ENCODE results near the gene TSKU.
"Not testable (repeated sequence)": the region's sequence is repeated elsewhere in the genome, so short reads cannot be mapped to it uniquely, and the experiment has no call there.

Gene TSKU

DNA sequence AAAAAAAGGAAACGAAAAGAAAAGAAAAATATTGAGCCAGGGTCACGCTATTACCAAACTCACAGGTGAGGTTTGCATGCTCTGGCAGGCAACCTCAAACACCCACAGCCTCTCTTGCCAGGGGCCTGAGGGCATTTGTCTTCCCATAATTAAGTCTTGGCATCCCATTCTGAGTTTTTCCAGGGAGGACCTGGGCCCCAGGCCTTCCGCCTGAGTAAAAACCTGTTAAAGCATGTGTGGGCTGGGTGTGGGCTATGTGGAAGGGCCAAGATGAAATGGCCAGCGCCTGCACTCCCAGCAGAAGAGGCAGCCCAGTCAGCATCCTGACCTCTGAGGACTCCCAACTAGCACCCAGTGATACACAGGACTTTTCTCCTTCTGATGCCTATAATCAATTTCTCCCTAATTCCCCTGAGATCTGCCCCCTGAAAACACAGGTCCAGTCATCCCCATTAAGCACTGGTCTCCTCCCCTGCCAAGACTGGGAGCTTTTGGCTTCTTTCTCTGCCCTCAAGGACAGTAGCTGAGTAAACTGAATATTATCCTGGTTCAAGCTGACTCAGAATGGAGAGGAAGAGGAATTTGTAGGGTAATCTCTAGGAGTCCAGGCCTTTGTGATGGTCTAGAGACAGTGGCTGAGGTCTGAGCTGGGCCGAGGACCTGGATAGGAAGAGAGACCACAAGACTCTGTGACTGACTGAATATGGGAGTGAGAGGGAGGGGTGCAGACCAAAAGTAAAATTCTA, 42.0 kb downstream of the TSKU start:
- no peak for DNase-seq (ENCODE audit: low spot score)

DNA sequence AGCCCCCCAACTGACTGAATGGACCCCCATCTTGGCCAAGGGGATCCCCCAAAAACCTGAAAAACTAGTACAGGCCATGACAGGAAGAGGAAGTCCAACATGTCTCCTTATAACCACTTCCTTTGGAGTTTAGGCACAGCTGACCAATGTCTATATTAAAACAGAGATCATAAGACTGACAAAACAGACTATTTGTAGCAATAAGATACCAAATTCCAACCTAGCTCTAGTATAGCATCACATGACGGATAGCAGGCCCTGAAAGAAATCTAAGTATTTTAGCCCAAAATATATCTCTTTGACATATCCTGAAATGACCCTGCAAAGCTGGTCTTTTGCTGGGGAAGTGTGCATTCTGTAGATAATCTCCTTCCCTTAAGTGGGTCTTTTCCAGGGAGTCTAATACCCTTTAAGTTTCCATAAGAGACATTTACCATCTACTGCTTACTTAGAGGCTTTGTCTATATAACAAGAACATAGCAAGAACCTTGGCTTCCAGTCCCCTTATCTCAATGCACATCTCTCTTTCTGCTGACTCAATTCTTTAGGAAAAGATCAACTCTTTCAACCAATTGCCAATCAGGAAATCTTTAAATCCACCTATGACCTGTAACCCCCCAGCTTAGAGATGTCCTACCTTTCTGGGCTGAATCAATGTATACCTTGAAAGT, 42.7 kb downstream of the TSKU start:
- DNase-seq (ENCODE audit: low spot score) = no peak

GRCh38 chr11:76826508-76826907, 43.4 kb downstream of the TSKU start:
- DNase-seq (ENCODE audit: low spot score) = not testable (repeated sequence)

GRCh38 chr11:76827005-76827404, 43.8 kb downstream of the TSKU start:
- DNase-seq (ENCODE audit: low spot score) = not testable (repeated sequence)

DNA sequence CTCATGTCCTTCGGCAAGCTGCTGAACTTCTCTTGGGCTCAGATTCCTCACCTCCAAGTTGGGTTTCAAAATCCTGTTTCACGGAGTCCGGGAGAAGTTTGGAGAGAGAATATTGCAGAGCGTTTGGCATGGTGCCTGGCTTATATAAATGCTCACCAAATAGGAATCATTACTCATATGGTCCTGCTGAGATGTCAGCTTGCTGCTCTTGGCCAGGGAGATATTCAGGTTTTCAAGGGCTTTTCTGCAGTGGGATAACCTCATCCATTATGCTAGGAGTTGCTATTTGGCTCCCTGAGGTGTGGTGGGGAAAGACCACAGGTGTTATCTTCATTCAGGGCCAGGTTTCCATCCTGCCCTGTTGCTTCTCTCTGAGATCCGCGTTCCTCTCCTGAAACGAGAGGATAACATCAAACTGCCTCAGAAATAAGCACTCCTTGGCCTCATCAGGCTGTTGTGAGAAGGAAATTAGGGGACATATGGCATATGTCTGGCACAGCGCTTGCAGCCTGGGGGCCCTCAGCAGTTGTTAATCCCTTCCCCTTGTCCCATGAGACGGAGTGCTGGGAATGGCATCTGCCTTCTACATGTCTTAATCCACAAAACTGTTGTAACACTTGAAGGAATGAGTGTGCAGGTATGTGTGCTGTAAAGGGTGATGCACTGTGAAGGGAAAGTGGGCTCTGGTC, 47.6 kb downstream of the TSKU start:
- DNase-seq (ENCODE audit: low spot score) = no peak

DNA sequence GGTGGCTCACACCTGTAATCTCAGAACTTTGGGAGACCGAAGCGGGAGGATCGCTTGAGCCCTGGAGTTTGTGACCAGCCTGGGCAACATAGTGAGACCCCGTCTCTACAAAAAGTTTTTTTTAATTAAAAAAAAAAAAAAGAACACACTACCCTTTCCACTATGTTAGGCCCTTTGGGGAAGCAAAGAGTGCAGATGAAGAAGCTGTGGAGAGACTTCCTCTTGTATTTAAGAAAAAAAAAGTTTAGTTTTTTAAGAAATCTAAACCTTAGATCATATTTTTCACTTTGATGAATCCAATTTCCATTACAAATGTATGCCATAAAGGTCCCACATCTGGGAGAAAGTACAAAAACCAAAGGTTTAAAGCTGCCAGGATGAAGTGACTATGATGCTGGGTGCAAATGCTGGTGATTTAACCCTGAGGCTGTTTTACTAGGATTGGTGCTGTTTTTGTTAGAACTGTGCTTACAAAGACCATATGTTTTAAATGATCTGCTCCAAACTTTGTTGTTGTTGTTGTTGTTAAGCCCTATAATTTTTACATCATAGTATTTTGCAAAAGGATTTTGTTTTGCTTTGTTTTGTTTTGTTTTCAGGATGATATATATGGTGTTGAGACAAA, 48.6 kb downstream of the TSKU start:
- no peak for DNase-seq (ENCODE audit: low spot score)

- DNase-seq (ENCODE audit: low spot score) = no peak
These were observed 49.2 kb downstream of the TSKU start for GRCh38 chr11:76832361-76832760.

DNA sequence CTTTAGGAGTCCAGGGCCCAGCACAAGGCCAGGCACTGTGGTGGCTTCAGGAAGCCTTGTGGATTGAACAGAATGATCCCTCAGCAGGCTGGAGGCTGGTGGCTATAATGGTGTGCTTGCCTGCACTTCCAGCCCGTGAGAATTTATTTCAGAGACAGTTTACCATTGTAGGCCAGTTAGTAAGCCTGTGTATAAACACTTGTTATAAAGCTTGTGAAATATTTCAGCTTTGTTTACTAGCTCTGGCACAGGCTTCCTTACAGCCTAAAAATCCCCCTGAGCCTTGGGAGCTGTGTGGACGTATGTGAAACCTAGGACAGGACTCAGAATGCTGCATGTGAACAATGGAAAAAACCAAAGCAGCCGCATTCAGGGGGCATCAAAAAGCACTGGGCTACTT, 51.0 kb downstream of the TSKU start:
- DNase-seq (ENCODE audit: low spot score) = no peak

DNA sequence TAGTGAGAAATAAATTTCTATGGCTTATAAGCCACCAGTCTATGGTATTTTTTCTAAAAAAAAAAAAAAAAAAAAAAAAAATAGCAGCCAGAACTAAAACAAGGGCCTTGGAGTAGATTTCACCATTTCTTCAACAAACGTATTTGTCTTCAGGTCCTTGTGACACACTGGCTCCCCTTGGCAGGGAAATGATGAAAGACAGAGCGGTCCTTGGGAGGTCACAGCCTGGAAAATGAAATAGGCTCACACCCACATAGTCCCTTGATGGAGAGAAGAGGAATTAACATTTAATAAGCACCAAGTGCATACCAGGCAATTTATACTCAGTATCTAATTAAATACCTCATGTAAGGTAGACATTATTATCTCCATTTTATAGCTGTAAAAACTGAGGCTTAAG, 51.9 kb downstream of the TSKU start:
- no peak for DNase-seq (ENCODE audit: low spot score)

- no peak for DNase-seq (ENCODE audit: low spot score)
These were observed 52.9 kb downstream of the TSKU start for GRCh38 chr11:76835928-76836612.

- DNase-seq (ENCODE audit: low spot score) = no peak
These were observed 53.6 kb downstream of the TSKU start for GRCh38 chr11:76836613-76837291.

DNA sequence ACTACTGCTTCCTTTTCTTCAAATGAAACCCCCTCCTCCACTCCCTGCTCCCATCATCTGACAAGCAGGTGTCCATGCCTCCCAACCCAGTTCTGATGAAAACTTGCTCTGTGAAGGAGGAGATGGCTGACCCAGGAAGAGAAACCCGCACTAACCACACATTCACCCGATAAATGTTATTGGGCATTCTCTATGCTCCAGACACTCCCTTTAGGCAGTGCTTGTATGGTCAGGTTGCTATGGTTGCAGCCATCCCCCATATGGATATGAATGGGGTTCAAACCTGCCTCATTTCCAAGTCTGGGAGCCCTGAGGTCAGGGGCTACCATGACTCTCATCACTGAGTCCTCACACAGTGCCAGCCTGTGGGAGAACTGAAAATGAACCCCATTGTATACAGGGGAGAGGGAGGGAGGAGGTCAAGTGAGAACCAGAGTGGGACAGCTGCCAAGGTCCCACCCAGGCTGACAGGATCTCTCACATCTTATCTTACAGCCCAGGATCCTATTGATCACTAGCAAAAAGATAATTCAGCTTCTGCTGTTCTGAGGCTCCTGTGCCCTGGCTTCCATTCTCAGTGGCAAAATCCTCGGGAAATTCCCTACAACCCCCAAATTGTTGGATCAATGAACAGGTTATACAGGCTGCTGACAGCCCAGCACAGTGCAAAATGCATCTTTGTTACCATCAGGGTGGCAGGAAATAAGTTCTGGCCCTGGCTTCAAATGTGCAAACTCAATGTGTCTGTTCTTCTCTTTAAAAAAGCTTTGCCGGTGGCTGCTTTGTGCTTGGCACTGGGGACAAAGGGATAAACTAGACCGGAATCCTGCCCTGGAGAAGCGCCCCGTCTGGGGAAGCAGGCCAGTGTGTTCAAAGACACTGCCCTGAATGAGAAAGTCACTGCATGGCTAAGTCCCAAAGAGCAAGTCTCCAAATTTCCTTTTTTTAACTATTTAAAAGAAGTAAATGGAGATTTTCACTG, 54.8 kb downstream of the TSKU start:
- DNase-seq (ENCODE audit: low spot score) = no peak

- no peak for DNase-seq (ENCODE audit: low spot score)
These were observed 55.5 kb downstream of the TSKU start for GRCh38 chr11:76838678-76839068.

GRCh38 chr11:76839311-76839710, 56.2 kb downstream of the TSKU start:
- DNase-seq (ENCODE audit: low spot score) = no peak

DNA sequence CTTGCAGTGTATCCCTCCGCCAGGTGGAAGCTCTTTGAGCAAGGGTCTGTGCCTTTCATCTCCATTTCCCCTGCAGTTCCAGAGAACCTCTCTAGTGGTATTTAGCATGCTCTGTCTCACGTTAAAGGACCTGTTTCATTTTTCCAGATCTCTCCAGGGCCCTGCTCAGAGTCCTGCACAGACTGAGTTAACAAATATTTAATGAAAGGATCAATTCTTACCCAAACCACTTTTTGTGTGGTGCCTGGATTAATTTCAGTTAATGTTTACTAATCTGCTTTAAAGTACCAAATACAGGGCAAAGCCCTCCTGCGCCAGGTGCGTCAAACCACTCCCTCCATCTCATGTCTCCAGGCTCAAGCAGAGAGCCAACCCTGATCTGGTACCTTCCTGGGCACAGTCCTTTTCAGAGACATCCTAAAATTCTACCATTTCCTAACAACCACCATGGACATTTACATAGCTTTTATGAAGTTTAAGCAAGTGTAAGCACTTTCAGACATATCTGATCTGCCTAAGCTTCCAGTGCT, 58.8 kb downstream of the TSKU start:
- no peak for DNase-seq (ENCODE audit: low spot score)

DNA sequence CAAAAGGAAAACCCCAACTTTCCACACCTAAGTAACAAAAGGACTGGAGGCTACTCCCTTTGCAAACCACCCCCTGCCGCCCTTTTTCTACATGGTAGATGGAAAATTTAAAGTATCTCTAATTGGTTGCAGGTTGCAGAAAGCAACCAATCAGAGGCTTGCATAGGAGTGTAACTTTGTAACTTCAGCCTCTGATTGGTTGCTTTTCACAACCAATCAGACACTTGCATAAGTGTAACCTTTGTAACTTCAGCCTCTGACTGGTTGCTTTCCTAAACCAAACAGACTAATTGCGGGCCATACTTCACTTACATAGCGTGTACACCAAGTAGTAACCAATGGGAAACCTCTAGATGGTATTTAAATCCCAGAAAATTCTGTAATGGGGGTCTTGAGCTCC, 60.8 kb downstream of the TSKU start:
- no peak for DNase-seq (ENCODE audit: low spot score)

- no peak for DNase-seq (ENCODE audit: low spot score)
These were observed 61.4 kb downstream of the TSKU start for GRCh38 chr11:76844511-76844910.

GRCh38 chr11:76845069-76845468, 61.9 kb downstream of the TSKU start:
- no peak for DNase-seq (ENCODE audit: low spot score)

DNA sequence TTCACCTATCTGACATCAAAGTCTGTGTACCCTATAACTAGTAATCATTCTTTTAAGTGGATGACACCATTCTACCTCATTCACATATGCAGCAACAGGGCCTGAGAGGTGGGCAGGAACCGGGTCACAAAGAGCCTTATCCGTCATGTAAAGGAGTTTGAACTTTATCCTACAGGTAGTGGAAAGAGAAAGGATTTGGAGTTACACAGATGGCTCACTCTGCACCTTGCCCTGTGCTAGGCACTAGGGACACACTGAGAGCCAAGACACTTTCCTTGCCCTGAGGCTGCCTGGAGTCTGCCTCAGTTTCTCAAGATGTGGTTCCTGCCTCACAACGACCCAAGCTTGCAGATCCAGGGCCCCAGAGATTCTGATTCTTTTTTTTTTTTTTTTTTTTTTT, 63.3 kb downstream of the TSKU start:
- DNase-seq (ENCODE audit: low spot score) = no peak
